SK-N-SH (cell line): ENCODE measurements around the gene OR6C75.
"Not testable (repeated sequence)": the region's sequence is repeated elsewhere in the genome, so short reads cannot be mapped to it uniquely, and the experiment has no call there.

ENCODE experiments used
- ELF1 ChIP-seq: IDR thresholded peaks from 2 replicates; pipeline ENCODE4 v1.4.0; 2012
- EZH2phosphoT487 ChIP-seq: fragments of 200-600 bp; sonication (generic); IDR thresholded peaks from 2 replicates; pipeline ENCODE4 v1.6.1; 2017; ENCODE audit warnings: low read depth, mixed run types, mild to moderate bottlenecking, antibody characterized with exemption, moderate library complexity, borderline replicate concordance
- FOXJ3 ChIP-seq: sonication (generic); formaldehyde crosslinking; IDR thresholded peaks from 2 replicates; pipeline ENCODE4 v1.5.1; 2020; ENCODE audit warnings: mild to moderate bottlenecking, missing genetic modification reagents
- FOXM1 ChIP-seq: IDR thresholded peaks from 2 replicates; pipeline ENCODE4 v1.4.0; 2012; ENCODE audit warnings: low read depth, mild to moderate bottlenecking
- GABPA ChIP-seq: IDR thresholded peaks from 2 replicates; pipeline ENCODE4 v1.4.0; 2012; ENCODE audit warnings: low read depth, mild to moderate bottlenecking
- MAX ChIP-seq: IDR thresholded peaks from 2 replicates; pipeline ENCODE4 v1.4.0; 2012; ENCODE audit warnings: low read depth
- NRF1 ChIP-seq: IDR thresholded peaks from 2 replicates; pipeline ENCODE4 v1.6.1; 2012; ENCODE audit warnings: low read depth, mild to moderate bottlenecking, low read length
- PBX3 ChIP-seq: IDR thresholded peaks from 2 replicates; pipeline ENCODE4; 2012
- POLR2AphosphoS5 ChIP-seq: IDR thresholded peaks from 2 replicates; pipeline ENCODE4 v1.6.1; 2012; ENCODE audit warnings: low read depth, low read length
- RFX5 ChIP-seq: IDR thresholded peaks from 2 replicates; pipeline ENCODE4 v1.6.1; 2012; ENCODE audit warnings: mild to moderate bottlenecking, improper control_type of control experiment, low read length
- RXRA ChIP-seq: IDR thresholded peaks from 2 replicates; pipeline ENCODE4 v1.4.0; 2012; ENCODE audit warnings: low read depth, mild to moderate bottlenecking, borderline replicate concordance
- YY1 ChIP-seq: IDR thresholded peaks from 2 replicates; pipeline ENCODE4 v1.4.0; 2012; ENCODE audit warnings: low read depth, mild to moderate bottlenecking
- TF ChIP-seq, protein P1 (sequence below): fragments of 200-600 bp; sonication (generic); IDR thresholded peaks from 2 replicates; pipeline ENCODE4 v1.6.1; 2017; ENCODE audit warnings: antibody characterized with exemption, mild to moderate bottlenecking, moderate library complexity

GRCh38 chr12:55325801-55326200 is 37.0 kb upstream of the OR6C75 start:
- TF ChIP-seq, protein P1, sequence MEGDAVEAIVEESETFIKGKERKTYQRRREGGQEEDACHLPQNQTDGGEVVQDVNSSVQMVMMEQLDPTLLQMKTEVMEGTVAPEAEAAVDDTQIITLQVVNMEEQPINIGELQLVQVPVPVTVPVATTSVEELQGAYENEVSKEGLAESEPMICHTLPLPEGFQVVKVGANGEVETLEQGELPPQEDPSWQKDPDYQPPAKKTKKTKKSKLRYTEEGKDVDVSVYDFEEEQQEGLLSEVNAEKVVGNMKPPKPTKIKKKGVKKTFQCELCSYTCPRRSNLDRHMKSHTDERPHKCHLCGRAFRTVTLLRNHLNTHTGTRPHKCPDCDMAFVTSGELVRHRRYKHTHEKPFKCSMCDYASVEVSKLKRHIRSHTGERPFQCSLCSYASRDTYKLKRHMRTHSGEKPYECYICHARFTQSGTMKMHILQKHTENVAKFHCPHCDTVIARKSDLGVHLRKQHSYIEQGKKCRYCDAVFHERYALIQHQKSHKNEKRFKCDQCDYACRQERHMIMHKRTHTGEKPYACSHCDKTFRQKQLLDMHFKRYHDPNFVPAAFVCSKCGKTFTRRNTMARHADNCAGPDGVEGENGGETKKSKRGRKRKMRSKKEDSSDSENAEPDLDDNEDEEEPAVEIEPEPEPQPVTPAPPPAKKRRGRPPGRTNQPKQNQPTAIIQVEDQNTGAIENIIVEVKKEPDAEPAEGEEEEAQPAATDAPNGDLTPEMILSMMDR = not testable (repeated sequence)
- not testable (repeated sequence) for TF ChIP-seq MAX; GABPA; NRF1; POLR2AphosphoS5; PBX3; RXRA; RFX5; FOXM1; ELF1; YY1; FOXJ3 (CRISPR knock-in tag); EZH2phosphoT487
